Transverse colon (tissue), 4 donors: ENCODE measurements around the gene SVIL. TPM values are rescaled to one million over a fixed set of nuclear protein-coding genes. Genes with fewer than 3 reads are reported as not detected.
A peak's percentile ranks its signal among the peaks of the same experiment; 100 is the strongest.
"Not testable (repeated sequence)": the region's sequence is repeated elsewhere in the genome, so short reads cannot be mapped to it uniquely, and the experiment has no call there.

Experiments
- DNase-seq: peaks from one replicate; pipeline ENCODE4 v3.0.0-alpha.2; 2019
- H3K27ac ChIP-seq, 4 donors: fragments of 200-600 bp; sonication (generic); 2 replicates each; pipeline ENCODE4 v1.5.1; 2016 to 2018; ENCODE audit warnings: inconsistent platforms in 4 of 4
- H3K27me3 ChIP-seq: fragments of 200-600 bp; sonication (generic); 2 replicates; pipeline ENCODE4 v1.5.1; 2017; ENCODE audit warnings: inconsistent platforms
- H3K36me3 ChIP-seq, 4 donors: fragments of 200-600 bp; sonication (generic); 2 replicates each; pipeline ENCODE4 v1.5.1; 2017 to 2019; ENCODE audit warnings: inconsistent platforms in 4 of 4
- H3K4me1 ChIP-seq, 4 donors: fragments of 200-600 bp; sonication (generic); 2 replicates each; pipeline ENCODE4 v1.5.1; 2017 to 2020; ENCODE audit warnings: inconsistent platforms in 4 of 4
- H3K4me3 ChIP-seq, 4 donors: fragments of 200-600 bp; sonication (generic); 1 replicate in 1 of 4; 2 replicates in 3 of 4; pipeline versions ENCODE4 v1.5.1 to v1.6.1; 2017 to 2019; ENCODE audit warnings: inconsistent platforms in 4 of 4
- H3K9me3 ChIP-seq, 2 donors: fragments of 200-600 bp; sonication (generic); 2 replicates each; pipeline ENCODE4 v1.5.1; 2017 to 2019; ENCODE audit warnings: inconsistent platforms in 2 of 2
- EP300 ChIP-seq: sonication (generic); formaldehyde crosslinking; IDR thresholded peaks from one replicate; pipeline ENCODE4 v1.6.1; 2017; ENCODE audit warnings: antibody characterized with exemption, low read depth
- POLR2A ChIP-seq: fragments of 450-650 bp; IDR thresholded peaks from one replicate; pipeline ENCODE4 v1.6.1; 2016; ENCODE audit warnings: antibody characterized with exemption, mild to moderate bottlenecking, moderate library complexity
- POLR2AphosphoS5 ChIP-seq, 3 donors: sonication (generic); formaldehyde crosslinking; IDR thresholded peaks; one replicate each; pipeline ENCODE4 v1.6.1; 2016; ENCODE audit warnings: antibody characterized with exemption in 3 of 3
- WGBS, 2 donors: methylation state at CpG; one replicate each; pipeline ENCODE4 v1.1.5; 2018; ENCODE audit warnings: low coverage in 1 of 2; 5-methylcytosine and 5-hydroxymethylcytosine counted together
- in situ Hi-C, 4 donors: fragments of 200-750 bp; cut with MboI; loops; one replicate each; pipeline versions ENCODE4 v1.15.0 to v1.15.1; 2017; ENCODE audit warnings: low sequenced_read_pairs in 3 of 4, low pct_ligation_motif_present in 1 of 4, low pct_unique_long_range_greater_than_20kb in 1 of 4
- intact Hi-C: fragments of 100-400 bp; cut with DNase I; formaldehyde crosslinking; loops from one replicate; pipeline ENCODE4 v1.15.1; 2023; ENCODE audit warnings: low total_unique reads
- total RNA-seq, 4 donors: library from RNA; depleted of rRNA; stranded (reverse); fragments of >200 nt; gene quantifications; one replicate each; pipeline ENCODE4 v1.1.0, GENCODE V29; 2016
- TF ChIP-seq, protein P1 (sequence below), 5 experiments: fragments of 200-600 bp in 3 of 5; fragments of 450-650 bp in 2 of 5; sonication (generic) in 3 of 5; IDR thresholded peaks; 1 replicate in 2 of 5; 2 replicates in 3 of 5; pipeline ENCODE4 v1.5.1; 2016 to 2017; ENCODE audit warnings: antibody characterized with exemption in 5 of 5, inconsistent platforms in 3 of 5, mild to moderate bottlenecking in 2 of 5, moderate library complexity in 1 of 5

Gene SVIL
- total RNA-seq, 4 donors from 2014 or later: 146 to 192 (median 156) TPM

DNA sequence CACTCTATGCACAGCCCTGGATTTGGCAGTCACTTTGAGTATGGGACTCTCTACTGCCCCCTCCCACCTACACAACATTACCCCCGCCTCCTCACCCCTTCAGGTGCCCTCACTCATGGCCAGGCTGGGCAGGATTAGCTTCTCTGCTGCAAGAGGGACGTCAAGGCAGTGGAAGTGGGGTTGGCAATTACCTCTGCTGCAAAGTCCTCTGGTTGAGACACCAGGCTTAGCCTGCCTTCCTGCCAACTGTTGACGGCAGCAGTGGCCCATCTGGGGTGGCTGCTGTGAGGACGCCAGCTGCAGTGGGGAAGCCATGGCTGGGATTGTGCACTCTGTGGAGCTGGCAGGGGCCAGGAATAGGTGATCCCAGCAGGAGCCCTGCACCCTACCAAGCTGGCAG is 26.7 kb downstream of the SVIL start:
- intact Hi-C loops (no loop called here), in situ Hi-C loops (no loop called here)
- TF ChIP-seq POLR2A (no peak), POLR2AphosphoS5 (IDR thresholded peaks at IDR 0.05) (no peak)
- 54 to 70% methylated on average over 2 to 4 of the region's 4 CpGs for WGBS, 2 donors
- Histone ChIP-seq H3K4me1 (peaks cover 2 to 29% (median 11%) of the 10 kb centered on the region in 4 donors), H3K4me3 (no peak overlapping the region), H3K36me3 (no peaks in the 10 kb centered on the region), H3K27me3 (no peaks in the 10 kb centered on the region), H3K27ac (peak overlapping the region in 1 of 4 donors; percentile 45), H3K9me3 (no peaks in the 10 kb centered on the region)
- DNase-seq: no peak

DNA sequence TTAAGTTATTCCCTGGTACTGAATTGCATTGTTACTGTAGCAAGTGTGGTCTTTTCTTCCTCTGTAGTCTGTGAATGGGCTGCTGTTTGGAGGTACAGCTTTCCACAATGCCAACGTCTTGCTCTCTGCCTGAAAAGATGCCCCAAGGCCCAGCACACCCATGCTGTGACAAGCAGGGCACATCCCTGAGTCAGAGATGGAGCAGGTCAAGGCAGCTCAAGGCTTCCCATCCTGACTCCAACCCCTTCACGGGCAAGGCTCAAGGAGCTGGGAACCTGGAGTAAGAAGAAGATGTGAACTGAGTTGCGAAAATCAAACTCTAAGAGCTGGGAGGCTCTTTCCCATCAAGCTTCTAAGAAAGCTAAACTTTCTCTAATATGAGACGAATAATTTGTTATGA is 27.2 kb downstream of the SVIL start:
- in situ Hi-C loops (no loop called here), intact Hi-C loops (no loop called here)
- WGBS, 2 donors: 14 to 79% methylated on average over 1 to 4 of the region's 4 CpGs
- no peak for DNase-seq
- H3K4me3 ChIP-seq: no peak overlapping the region
- H3K27me3 ChIP-seq: no peaks in the 10 kb centered on the region
- H3K36me3 ChIP-seq: no peaks in the 10 kb centered on the region
- H3K4me1 ChIP-seq: peaks cover 3 to 30% (median 11%) of the 10 kb centered on the region in 4 donors
- no peak for TF ChIP-seq POLR2A
- TF ChIP-seq, protein P1, sequence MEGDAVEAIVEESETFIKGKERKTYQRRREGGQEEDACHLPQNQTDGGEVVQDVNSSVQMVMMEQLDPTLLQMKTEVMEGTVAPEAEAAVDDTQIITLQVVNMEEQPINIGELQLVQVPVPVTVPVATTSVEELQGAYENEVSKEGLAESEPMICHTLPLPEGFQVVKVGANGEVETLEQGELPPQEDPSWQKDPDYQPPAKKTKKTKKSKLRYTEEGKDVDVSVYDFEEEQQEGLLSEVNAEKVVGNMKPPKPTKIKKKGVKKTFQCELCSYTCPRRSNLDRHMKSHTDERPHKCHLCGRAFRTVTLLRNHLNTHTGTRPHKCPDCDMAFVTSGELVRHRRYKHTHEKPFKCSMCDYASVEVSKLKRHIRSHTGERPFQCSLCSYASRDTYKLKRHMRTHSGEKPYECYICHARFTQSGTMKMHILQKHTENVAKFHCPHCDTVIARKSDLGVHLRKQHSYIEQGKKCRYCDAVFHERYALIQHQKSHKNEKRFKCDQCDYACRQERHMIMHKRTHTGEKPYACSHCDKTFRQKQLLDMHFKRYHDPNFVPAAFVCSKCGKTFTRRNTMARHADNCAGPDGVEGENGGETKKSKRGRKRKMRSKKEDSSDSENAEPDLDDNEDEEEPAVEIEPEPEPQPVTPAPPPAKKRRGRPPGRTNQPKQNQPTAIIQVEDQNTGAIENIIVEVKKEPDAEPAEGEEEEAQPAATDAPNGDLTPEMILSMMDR (IDR thresholded peaks at IDR 0.05): no peak
- no peak for TF ChIP-seq POLR2AphosphoS5 (IDR thresholded peaks at IDR 0.05)
- no peak for TF ChIP-seq EP300
- H3K27ac ChIP-seq: peak overlapping the region in 1 of 4 donors; percentile 45
- H3K9me3 ChIP-seq: no peaks in the 10 kb centered on the region

DNA sequence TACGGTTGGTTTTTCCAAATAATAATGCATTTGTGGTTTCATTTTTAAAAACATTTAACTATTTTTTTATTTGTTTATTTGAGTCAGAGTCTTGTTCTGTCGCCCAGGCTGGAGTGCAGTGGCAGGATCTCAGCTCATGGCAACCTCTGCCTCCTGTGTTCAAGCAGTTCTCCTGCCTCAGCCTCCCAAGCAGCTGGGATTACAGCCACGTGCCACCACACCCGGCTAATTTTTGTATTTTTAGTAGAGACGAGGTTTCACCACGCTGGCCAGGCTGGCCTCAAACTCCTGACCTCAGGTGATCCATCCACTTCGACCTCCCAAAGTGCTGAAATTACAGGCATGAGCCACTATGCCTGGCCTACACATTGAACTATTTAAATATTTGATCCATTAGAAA is 28.1 kb downstream of the SVIL start:
- H3K36me3 ChIP-seq, H3K27me3 ChIP-seq, H3K27ac ChIP-seq, intact Hi-C loops, H3K4me3 ChIP-seq, in situ Hi-C loops, DNase-seq, H3K9me3 ChIP-seq: not testable (repeated sequence)
- H3K4me1 ChIP-seq: peaks cover 3 to 23% (median 8%) of the 10 kb centered on the region in 4 donors
- WGBS, 2 donors: 64 to 76% methylated on average over 7 of the region's 7 CpGs

DNA sequence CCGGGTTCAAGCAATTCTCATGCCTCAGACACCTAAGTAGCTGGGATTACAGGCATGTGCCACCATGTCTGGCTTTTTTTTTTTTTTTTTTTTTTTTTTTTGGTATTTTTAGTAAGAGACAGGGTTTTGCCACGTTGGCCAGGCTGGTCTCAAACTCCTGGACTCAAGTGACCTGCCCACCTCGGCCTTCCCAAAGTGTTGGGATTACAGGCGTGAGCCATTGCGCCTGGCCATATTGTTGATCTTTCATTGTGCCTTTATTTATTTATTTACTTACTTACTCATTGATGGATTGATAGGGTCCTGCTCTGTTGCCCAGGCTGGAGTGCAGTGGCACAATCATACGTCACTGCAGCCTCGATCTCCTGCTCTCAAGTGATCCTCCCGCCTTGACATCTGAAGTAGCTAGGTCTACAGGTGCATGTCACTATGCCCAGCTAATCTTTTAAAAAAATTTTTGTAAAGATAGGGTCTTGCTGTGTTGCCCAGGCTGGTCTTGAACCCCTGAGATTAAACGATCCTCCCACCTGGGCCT is 30.4 kb downstream of the SVIL start:
- Histone ChIP-seq H3K4me1 (peaks cover 0 to 21% (median 4%) of the 10 kb centered on the region in 4 donors), H3K27ac (no peak overlapping the region)
- TF ChIP-seq EP300 (no peak), POLR2A (no peak), POLR2AphosphoS5 (IDR thresholded peaks at IDR 0.05) (no peak)
- TF ChIP-seq, protein P1 (IDR thresholded peaks at IDR 0.05): no peak

DNA sequence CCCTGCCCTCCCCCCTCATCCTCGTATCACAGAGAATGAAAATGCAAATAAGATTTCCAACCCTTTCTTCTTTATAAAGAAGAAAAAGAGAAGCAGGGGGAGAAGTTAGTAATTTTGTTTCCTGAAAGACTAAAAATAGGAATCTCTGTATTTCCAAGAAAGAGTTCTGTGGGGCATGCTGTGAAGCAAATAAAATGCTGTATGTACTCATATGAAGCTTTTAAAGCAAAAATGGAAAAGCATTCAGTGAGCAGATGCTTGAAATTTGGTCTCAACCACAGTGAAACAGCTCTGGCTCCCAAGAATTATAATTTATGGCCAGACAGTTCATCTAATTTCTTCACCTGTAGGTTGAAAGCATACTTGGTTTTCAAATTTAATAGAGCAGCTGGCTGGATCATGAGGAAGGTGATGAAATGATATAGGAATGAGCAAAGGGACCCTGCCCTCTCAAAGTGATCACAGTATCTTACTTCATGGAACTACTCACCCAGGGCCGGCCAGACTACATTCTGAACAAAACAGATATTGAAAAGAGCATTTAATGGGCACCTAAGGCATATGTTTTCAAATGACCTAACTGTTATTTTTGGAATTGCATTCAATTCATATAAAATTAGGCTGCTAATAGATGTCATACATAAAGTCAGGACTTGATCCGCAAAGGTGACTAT is 31.4 kb downstream of the SVIL start:
- Histone ChIP-seq H3K36me3 (no peaks in the 10 kb centered on the region), H3K4me1 (peaks cover 0 to 27% (median 7%) of the 10 kb centered on the region in 4 donors), H3K4me3 (no peak overlapping the region), H3K27me3 (no peaks in the 10 kb centered on the region), H3K9me3 (no peaks in the 10 kb centered on the region), H3K27ac (no peak overlapping the region)
- 69 to 72% methylated on average over 3 of the region's 3 CpGs for WGBS, 2 donors
- TF ChIP-seq, protein P1 (IDR thresholded peaks at IDR 0.05): no peak
- in situ Hi-C loops (no loop called here), intact Hi-C loops (no loop called here)
- no peak for DNase-seq

More for the DNA sequence above, 30.4 kb downstream of the SVIL start:
- in situ Hi-C loops (no loop called here), intact Hi-C loops (no loop called here)
- Histone ChIP-seq H3K27me3 (no peaks in the 10 kb centered on the region), H3K9me3 (no peaks in the 10 kb centered on the region), H3K4me3 (no peak overlapping the region), H3K36me3 (no peaks in the 10 kb centered on the region)
- no peak for DNase-seq
- WGBS, 2 donors: 88 to 92% methylated on average over 1 to 9 of the region's 9 CpGs
